H9 (cell line): ENCODE measurements around the gene TMEM109. TPM values are rescaled to one million over a fixed set of nuclear protein-coding genes. Genes with fewer than 3 reads are reported as not detected.

Experiments used
- DNase-seq: peaks from one replicate; pipeline ENCODE4 v3.0.0-alpha.2; 2017
- H2AFZ ChIP-seq: one replicate; pipeline ENCODE4 v1.6.1; 2013; ENCODE audit warnings: mild to moderate bottlenecking, low read length, control low read depth, moderate library complexity
- H2AK5ac ChIP-seq: 2 replicates; pipeline ENCODE4 v1.6.1; 2013; ENCODE audit warnings: low read length, control low read depth, mixed read lengths; ENCODE audit not compliant: insufficient read length
- H2BK120ac ChIP-seq: one replicate; pipeline ENCODE4 v1.6.1; 2013; ENCODE audit warnings: low read depth, mild to moderate bottlenecking, low read length, control low read depth, inconsistent platforms; ENCODE audit not compliant: poor library complexity, severe bottlenecking
- H2BK12ac ChIP-seq: 2 replicates; pipeline ENCODE4 v1.6.1; 2013; ENCODE audit warnings: low read length, control low read depth, mixed read lengths, low read depth; ENCODE audit not compliant: insufficient read length
- H2BK15ac ChIP-seq: 2 replicates; pipeline ENCODE4 v1.6.1; 2013; ENCODE audit warnings: low read depth, low read length, control low read depth
- H2BK20ac ChIP-seq: one replicate; pipeline ENCODE4 v1.6.1; 2013; ENCODE audit warnings: low read depth, mild to moderate bottlenecking, low read length, control low read depth, inconsistent platforms; ENCODE audit not compliant: poor library complexity, severe bottlenecking
- H2BK5ac ChIP-seq: 2 replicates; pipeline ENCODE4 v1.6.1; 2013; ENCODE audit warnings: low read length, control low read depth, mixed read lengths; ENCODE audit not compliant: insufficient read length
- H3K14ac ChIP-seq: 2 replicates; pipeline ENCODE4 v1.6.1; 2013; ENCODE audit warnings: low read length, control low read depth; ENCODE audit not compliant: insufficient read depth
- H3K18ac ChIP-seq: 2 replicates; pipeline ENCODE4 v1.6.1; 2013; ENCODE audit warnings: low read depth, mild to moderate bottlenecking, mixed read lengths, low read length, control low read depth; ENCODE audit not compliant: insufficient read length
- H3K23ac ChIP-seq: 2 replicates; pipeline ENCODE4 v1.6.1; 2013; ENCODE audit warnings: low read length, control low read depth, mixed read lengths, low read depth; ENCODE audit not compliant: insufficient read length
- H3K23me2 ChIP-seq: 2 replicates; pipeline ENCODE4 v1.6.1; 2013; ENCODE audit warnings: low read depth, mild to moderate bottlenecking, mixed read lengths, low read length, control low read depth; ENCODE audit not compliant: insufficient read length, poor library complexity, severe bottlenecking
- H3K27ac ChIP-seq: 2 replicates; pipeline ENCODE4 v1.5.1; 2013; ENCODE audit warnings: low read length, control low read depth, mixed read lengths, low read depth; ENCODE audit not compliant: insufficient read length
- H3K27me3 ChIP-seq: 2 replicates; pipeline ENCODE4 v1.6.1; 2013; ENCODE audit warnings: low read length, control low read depth, inconsistent platforms; ENCODE audit not compliant: insufficient read depth
- H3K4ac ChIP-seq: 2 replicates; pipeline ENCODE4 v1.6.1; 2013; ENCODE audit warnings: low read depth, mild to moderate bottlenecking, control low read depth, inconsistent platforms, low read length, moderate library complexity
- H3K4me1 ChIP-seq: 2 replicates; pipeline ENCODE4 v1.6.1; 2013; ENCODE audit warnings: low read length, control low read depth, inconsistent platforms; ENCODE audit not compliant: insufficient read depth
- H3K4me2 ChIP-seq: 2 replicates; pipeline ENCODE4 v1.6.1; 2013; ENCODE audit warnings: low read length, control low read depth, mixed read lengths; ENCODE audit not compliant: insufficient read length, insufficient read depth
- H3K56ac ChIP-seq: 2 replicates; pipeline ENCODE4 v1.6.1; 2013; ENCODE audit warnings: low read depth, mild to moderate bottlenecking, mixed read lengths, low read length, control low read depth; ENCODE audit not compliant: insufficient read length
- H3K79me1 ChIP-seq: 2 replicates; pipeline ENCODE4 v1.6.1; 2013; ENCODE audit warnings: low read depth, mild to moderate bottlenecking, moderate library complexity, low read length, control low read depth, inconsistent platforms; ENCODE audit not compliant: insufficient read depth, poor library complexity, severe bottlenecking
- H3K79me2 ChIP-seq: 2 replicates; pipeline ENCODE4 v1.6.1; 2013; ENCODE audit warnings: low read length, control low read depth, inconsistent platforms; ENCODE audit not compliant: insufficient read depth
- H3K9ac ChIP-seq: 2 replicates; pipeline ENCODE4 v1.6.1; 2013; ENCODE audit warnings: low read length, control low read depth, mixed read lengths; ENCODE audit not compliant: insufficient read length; ENCODE audit errors: extremely low read depth
- H3K9me3 ChIP-seq: one replicate; pipeline ENCODE4 v1.6.1; 2013; ENCODE audit warnings: low read depth, low read length, inconsistent platforms; ENCODE audit not compliant: control insufficient read depth
- H3T11ph ChIP-seq: one replicate; pipeline ENCODE4 v1.6.1; 2013; ENCODE audit warnings: mild to moderate bottlenecking, low read length, control low read depth, inconsistent platforms
- H4K20me1 ChIP-seq: one replicate; pipeline ENCODE4 v1.6.1; 2013; ENCODE audit not compliant: control insufficient read depth, insufficient read length, insufficient read depth
- H4K5ac ChIP-seq: 2 replicates; pipeline ENCODE4 v1.6.1; 2013; ENCODE audit warnings: low read depth, mild to moderate bottlenecking, mixed read lengths, low read length, control low read depth; ENCODE audit not compliant: insufficient read length
- H4K8ac ChIP-seq: replicated peaks from 2 replicates; pipeline ENCODE4 v1.6.1; 2013; ENCODE audit warnings: low read length, control low read depth, mixed read lengths, low read depth; ENCODE audit not compliant: insufficient read length
- H4K91ac ChIP-seq: 2 replicates; pipeline ENCODE4 v1.6.1; 2013; ENCODE audit warnings: low read depth, mild to moderate bottlenecking, moderate library complexity, mixed read lengths, low read length, control low read depth; ENCODE audit not compliant: insufficient read length
- H3K27ac Mint-ChIP-seq, 3 experiments: 2 replicates in 2 of 3; 3 replicates in 1 of 3; pipeline ENCODE4 v1.8.0; 2020 to 2021; ENCODE audit warnings: mixed read lengths in 3 of 3, mild to moderate bottlenecking in 1 of 3, moderate library complexity in 1 of 3
- H3K27me3 Mint-ChIP-seq: 2 replicates; pipeline ENCODE4 v1.8.0; 2021; ENCODE audit warnings: low read depth, mild to moderate bottlenecking, moderate library complexity, mixed read lengths
- H3K36me3 Mint-ChIP-seq, 3 experiments: 2 replicates in 2 of 3; 3 replicates in 1 of 3; pipeline ENCODE4 v1.8.0; 2020 to 2021; ENCODE audit warnings: low read depth in 3 of 3, mixed read lengths in 3 of 3; ENCODE audit not compliant: insufficient read depth in 1 of 3
- H3K4me1 Mint-ChIP-seq, 2 experiments: 2 replicates each; pipeline ENCODE4 v1.8.0; 2020; ENCODE audit warnings: mixed read lengths in 2 of 2
- H3K4me3 Mint-ChIP-seq, 2 experiments: 2 replicates in 1 of 2; 3 replicates in 1 of 2; pipeline ENCODE4 v1.8.0; 2020 to 2021; ENCODE audit warnings: mild to moderate bottlenecking in 2 of 2, mixed read lengths in 2 of 2, moderate library complexity in 1 of 2
- H3K9me3 Mint-ChIP-seq, 2 experiments: 2 replicates in 1 of 2; 3 replicates in 1 of 2; pipeline ENCODE4 v1.8.0; 2020; ENCODE audit warnings: mild to moderate bottlenecking in 2 of 2, mixed read lengths in 2 of 2, moderate library complexity in 1 of 2
- CTCF ChIP-seq: fragments of 200-600 bp; sonication (generic); conservative IDR thresholded peaks from 3 replicates; pipeline ENCODE4 v1.8.0; 2021; ENCODE audit warnings: antibody characterized with exemption, mild to moderate bottlenecking
- WGBS: extraction: QIAGEN DNeasy Blood & Tissue Kit; methylation state at CpG from one replicate; pipeline ENCODE4 v1.1.7; 2013; ENCODE audit warnings: missing lambda C conversion rate, low lambda C conversion rate, mixed read lengths; ENCODE audit not compliant: insufficient read length; ENCODE audit errors: extremely low coverage; 5-methylcytosine and 5-hydroxymethylcytosine counted together
- total RNA-seq: library from RNA; stranded (reverse); gene quantifications from 2 replicates; pipeline ENCODE4 v1.2.1, GENCODE V29; 2021

The TMEM109 gene
- total RNA-seq, 1 experiment from 2014 or later = 38.0 TPM

DNA sequence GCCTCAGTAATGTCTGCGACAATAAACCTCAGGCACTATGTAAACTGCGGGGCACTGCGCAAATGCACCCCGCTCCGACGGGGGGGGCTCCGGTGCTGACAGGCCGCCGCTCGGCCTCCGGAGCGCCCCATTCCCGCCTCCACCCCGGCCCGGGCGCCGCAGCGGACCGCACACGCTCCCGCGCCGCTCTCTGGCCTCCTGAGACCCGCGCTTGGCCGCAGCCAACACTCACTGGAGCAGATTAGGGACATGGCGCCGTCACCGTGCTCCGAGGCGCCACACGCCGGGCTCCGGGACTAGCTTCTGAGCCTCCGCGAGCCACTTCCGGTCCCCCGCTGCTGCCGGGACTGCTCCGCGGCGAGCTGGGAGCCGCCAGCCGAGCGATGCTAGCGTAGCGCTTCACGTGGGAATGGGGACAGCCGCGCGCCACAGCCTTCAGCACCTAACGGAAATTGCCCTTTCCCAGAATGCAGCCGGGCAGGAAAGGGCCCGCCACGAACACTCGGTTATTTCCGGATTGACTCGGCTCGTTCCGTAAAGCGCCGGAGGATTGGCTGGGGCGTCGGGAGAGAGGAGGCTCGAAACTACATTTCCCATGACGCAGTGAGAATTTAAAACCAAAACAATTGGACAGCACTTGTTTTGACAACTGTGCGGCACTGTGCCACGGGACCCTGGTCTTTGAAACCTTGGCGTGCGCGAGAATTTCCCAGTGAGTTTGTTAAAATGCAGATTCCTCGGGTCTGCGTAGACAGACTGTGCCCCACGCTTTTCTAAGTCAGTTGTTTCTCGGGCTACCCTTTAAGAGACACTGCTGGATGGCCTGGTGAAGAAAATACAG lies 7.6 kb upstream of the TMEM109 start, which contains the start of gene PRPF19:
TSS of gene PRPF19 (minus strand) at position 454 of the 841 bp plus-strand sequence. CDS start at position 251, 203 bp downstream.
- no peak within 1 kb of the TSS for H2AK5ac ChIP-seq
- no peak within 1 kb of the TSS for H2BK5ac ChIP-seq
- no peak within 1 kb of the TSS for H4K91ac ChIP-seq
- no peak within 1 kb of the TSS for H3T11ph ChIP-seq
- Mint-ChIP-seq H3K36me3 (peaks cover 13 to 24% (median 20%) of the 10 kb centered on the region in 3 experiments; a peak in 6 of 7 replicates), H3K4me1 (peaks cover 7 to 21% of the 10 kb centered on the region in 2 experiments), H3K27ac (peak within 1 kb of the TSS; percentile 87 to 95 (median 88)), H3K27me3 (peaks cover 33% of the 10 kb centered on the region), H3K4me3 (peak within 1 kb of the TSS; percentile 89 to 93), H3K9me3 (peaks cover 3 to 5% of the 10 kb centered on the region in 2 experiments; a peak in 4 of 5 replicates)
- no peak within 1 kb of the TSS for H3K18ac ChIP-seq
- peak within 1 kb of the TSS; percentile 69 for H2AFZ ChIP-seq
- WGBS = no CpG with 5 or more reads among the region's 75 CpGs
- H4K5ac ChIP-seq = no peak within 1 kb of the TSS
- no peak within 1 kb of the TSS for H2BK15ac ChIP-seq
- H3K56ac ChIP-seq = no peak within 1 kb of the TSS
- H2BK120ac ChIP-seq = no peak within 1 kb of the TSS
- H2BK20ac ChIP-seq = no peak within 1 kb of the TSS
- peak within 1 kb of the TSS; percentile 83 for H3K9ac ChIP-seq
- no peak for TF ChIP-seq CTCF
- peaks cover 5% of the 10 kb centered on the region for H3K79me1 ChIP-seq
- no peak within 1 kb of the TSS for H3K23ac ChIP-seq
- H3K23me2 ChIP-seq = peaks cover 5% of the 10 kb centered on the region
- peak within 1 kb of the TSS; percentile 77 for H3K4me2 ChIP-seq
- H3K9me3 ChIP-seq = no peaks in the 10 kb centered on the region
- H2BK12ac ChIP-seq = no peak within 1 kb of the TSS
- peaks cover 3% of the 10 kb centered on the region; the same call in 1 of the 2 replicates for H3K4me1 ChIP-seq
- peak; percentile 98 for DNase-seq
- no peak within 1 kb of the TSS for H4K8ac ChIP-seq
- H3K14ac ChIP-seq = peak within 1 kb of the TSS; percentile 58; the same call in 1 of the 2 replicates
- H3K4ac ChIP-seq = no peak within 1 kb of the TSS
- no peak within 1 kb of the TSS for H3K27ac ChIP-seq
- H3K27me3 ChIP-seq = no peaks in the 10 kb centered on the region; the same call in 1 of the 2 replicates
- no peaks in the 10 kb centered on the region for H4K20me1 ChIP-seq
- peaks cover 18% of the 10 kb centered on the region; the same call in 1 of the 2 replicates for H3K79me2 ChIP-seq
